Lung (tissue), 12 donors: ENCODE data around the gene PIH1D1. TPM values are rescaled to one million over a fixed set of nuclear protein-coding genes. Genes with fewer than 3 reads are reported as not detected.

ENCODE experiments used
- ATAC-seq: fragments of 200-7000 bp; cut with Tn5 transposase; one replicate; pipeline ENCODE4 v1.9.1; 2020; ENCODE audit warnings: moderate number of reproducible peaks; ENCODE audit not compliant: insufficient read depth, low FRiP score
- DNase-seq, 3 donors: peaks; one replicate each; pipeline ENCODE4 v3.0.0-alpha.2; 2013 to 2017
- H3K27ac ChIP-seq, 2 donors: one replicate each; pipeline ENCODE4 v1.5.1; 2013; ENCODE audit warnings: mild to moderate bottlenecking in 2 of 2, moderate library complexity in 2 of 2, control low read depth in 1 of 2, inconsistent platforms in 1 of 2, low read depth in 1 of 2, low read length in 1 of 2
- H3K27me3 ChIP-seq, 3 donors: one replicate each; pipeline ENCODE4 v1.5.1; 2013; ENCODE audit warnings: low read length in 2 of 3; ENCODE audit not compliant: control insufficient read depth in 3 of 3, insufficient read depth in 3 of 3
- H3K36me3 ChIP-seq, 4 donors: one replicate each; pipeline ENCODE4 v1.5.1; 2013; ENCODE audit warnings: low read length in 4 of 4, mild to moderate bottlenecking in 1 of 4, moderate library complexity in 1 of 4; ENCODE audit not compliant: control insufficient read depth in 4 of 4, insufficient read depth in 4 of 4
- H3K4me1 ChIP-seq, 5 donors: one replicate each; pipeline ENCODE4 v1.5.1; 2013; ENCODE audit warnings: low read length in 5 of 5, mild to moderate bottlenecking in 2 of 5, moderate library complexity in 1 of 5; ENCODE audit not compliant: control insufficient read depth in 5 of 5, insufficient read depth in 5 of 5
- H3K4me3 ChIP-seq: one replicate; pipeline ENCODE4 v1.5.1; 2013; ENCODE audit warnings: mild to moderate bottlenecking, control low read depth, moderate library complexity
- H3K9ac ChIP-seq, 2 donors: one replicate each; pipeline ENCODE4 v1.5.1; 2013; ENCODE audit warnings: low read length in 2 of 2, control low read depth in 1 of 2; ENCODE audit not compliant: insufficient read depth in 1 of 2
- H3K9me3 ChIP-seq, 4 donors: one replicate each; pipeline ENCODE4 v1.5.1; 2013; ENCODE audit warnings: low read length in 3 of 4, mild to moderate bottlenecking in 1 of 4, moderate library complexity in 1 of 4; ENCODE audit not compliant: control insufficient read depth in 4 of 4, insufficient read depth in 3 of 4
- CTCF ChIP-seq: IDR thresholded peaks from 2 replicates; pipeline ENCODE4 v1.5.1; 2012; ENCODE audit warnings: mild to moderate bottlenecking; ENCODE audit errors: control extremely low read depth, extremely low read depth
- WGBS, 2 donors: extraction: QIAGEN DNeasy Blood & Tissue Kit; methylation state at CpG; one replicate each; pipeline ENCODE4 v1.1.7; 2013; 5-methylcytosine and 5-hydroxymethylcytosine counted together
- polyA plus RNA-seq, 2 donors: library from polyadenylated mRNA; stranded (reverse); fragments of 200-250 nt; gene quantifications; one replicate each; pipeline ENCODE4 v1.2.1, GENCODE V29; 2013
- total RNA-seq, 2 donors: library from RNA; depleted of rRNA in 1 of 2; stranded (reverse); fragments of >200 nt in 1 of 2; gene quantifications; one replicate each; pipeline ENCODE4 v1.2.1, GENCODE V29; 2014 to 2021
- donor health status: control.
- donor health status: control.
- donor health status: Bipolar disorder and iron deficiency.
- donor health status: healthy.
- donor health status: DM: yes; HTN: yes; CAD: no.

Gene PIH1D1
- total and polyA plus RNA-seq, 4 donors: 63.7 to 66.6 (median 65.8) TPM

DNA sequence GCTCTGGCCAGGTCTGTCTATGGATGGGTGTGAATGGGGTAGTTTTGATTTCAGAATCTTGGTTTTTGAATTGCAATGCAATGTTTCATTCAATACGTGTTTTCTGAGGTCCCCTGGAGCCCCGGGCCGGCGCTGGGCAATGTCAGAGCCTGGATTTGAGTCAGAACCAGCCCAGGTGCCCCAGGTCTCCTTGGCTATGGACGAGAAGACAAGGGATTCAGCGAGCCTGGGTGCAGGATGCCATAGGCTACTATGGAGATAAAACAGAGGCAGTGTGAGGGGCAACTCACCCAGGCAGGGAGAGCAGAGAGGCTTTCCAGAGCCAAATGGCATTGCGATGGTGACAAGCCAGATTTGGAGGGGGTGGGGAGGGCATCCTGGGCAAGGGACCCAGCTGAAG lies 34.6 kb upstream of the PIH1D1 start:
- Histone ChIP-seq H3K27ac (no peak overlapping the region), H3K4me1 (peaks cover 2 to 14% (median 6%) of the 10 kb centered on the region in 5 donors), H3K4me3 (no peak overlapping the region), H3K9ac (no peak overlapping the region), H3K9me3 (no peaks in the 10 kb centered on the region), H3K36me3 (peaks cover 15 to 34% (median 21%) of the 10 kb centered on the region in 4 donors), H3K27me3 (no peaks in the 10 kb centered on the region)
- no peak for DNase-seq
- ATAC-seq: no peak
- no peak for TF ChIP-seq CTCF
- WGBS, 2 donors: 95 to 97% methylated on average over 7 of the region's 7 CpGs

DNA sequence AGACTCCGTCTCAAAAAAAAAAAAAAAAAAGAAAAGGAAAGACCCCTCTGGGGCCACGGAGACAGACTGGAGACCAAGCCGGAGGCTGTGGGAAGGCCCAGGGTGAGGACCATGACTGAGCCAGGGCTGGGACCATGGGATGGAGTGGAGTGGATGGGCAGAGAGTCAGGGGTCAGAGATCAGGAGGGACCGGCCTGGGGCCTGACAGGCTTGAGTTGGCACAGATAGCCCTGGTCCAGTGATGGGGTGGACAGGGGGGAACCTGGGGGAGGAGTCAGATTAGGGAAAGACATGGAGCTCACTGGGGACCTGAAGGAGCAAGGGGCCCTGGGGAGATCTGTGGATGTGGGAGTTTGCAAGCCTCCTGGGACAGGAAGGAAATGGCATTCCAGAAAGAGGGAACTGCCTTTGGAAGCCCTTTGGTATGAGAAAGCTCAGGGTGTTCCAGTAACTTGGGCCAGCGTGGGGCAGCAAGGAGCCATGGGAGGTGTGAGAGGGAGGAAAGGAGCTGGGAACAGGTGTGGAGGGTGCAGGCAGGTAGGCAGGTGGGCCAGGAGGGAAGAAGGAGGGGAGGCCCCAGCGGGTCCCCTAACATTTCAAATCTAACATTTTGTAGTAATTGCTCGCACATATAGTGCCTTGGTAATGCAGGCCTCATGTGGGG lies 29.5 kb upstream of the PIH1D1 start:
- WGBS, 2 donors: 88 to 92% methylated on average over 7 of the region's 7 CpGs
- no peaks in the 10 kb centered on the region for H3K27me3 ChIP-seq
- peaks cover 0 to 2% (median 0%) of the 10 kb centered on the region in 5 donors for H3K4me1 ChIP-seq
- DNase-seq (no peak), ATAC-seq (no peak)
- no peak for TF ChIP-seq CTCF
- H3K4me3 ChIP-seq: no peak overlapping the region
- H3K9ac ChIP-seq: no peak overlapping the region
- peaks cover 0 to 3% (median 0%) of the 10 kb centered on the region in 4 donors for H3K36me3 ChIP-seq
- H3K27ac ChIP-seq: no peak overlapping the region
- no peaks in the 10 kb centered on the region for H3K9me3 ChIP-seq

- Histone ChIP-seq H3K9ac (no peak overlapping the region), H3K36me3 (peaks cover 0 to 3% (median 0%) of the 10 kb centered on the region in 4 donors), H3K27ac (no peak overlapping the region), H3K4me1 (peaks cover 0 to 2% (median 0%) of the 10 kb centered on the region in 5 donors), H3K4me3 (no peak overlapping the region), H3K27me3 (no peaks in the 10 kb centered on the region), H3K9me3 (no peaks in the 10 kb centered on the region)
- DNase-seq: no peak
- 85 to 96% methylated on average over 13 to 14 of the region's 14 CpGs for WGBS, 2 donors
- TF ChIP-seq CTCF: no peak
- no peak for ATAC-seq
Observed at GRCh38 chr19:49479975-49480628, 28.5 kb upstream of the PIH1D1 start.
